Retinal pigment epithelial cell (primary cell): ENCODE results near the gene OTUD1.

ENCODE experiments used
- DNase-seq: peaks from one replicate; pipeline ENCODE4 v3.0.0-alpha.2; 2010; ENCODE audit warnings: low read depth
- H3K4me3 ChIP-seq: 2 replicates; pipeline ENCODE4 v1.5.1; 2011; ENCODE audit warnings: mild to moderate bottlenecking, low read length, control low read depth, moderate library complexity
- TF ChIP-seq, protein P1 (sequence below): conservative IDR thresholded peaks from 2 replicates; pipeline ENCODE4 v1.5.1; 2011; ENCODE audit warnings: low read depth, low read length, control low read depth, inconsistent platforms

OTUD1 gene

DNA sequence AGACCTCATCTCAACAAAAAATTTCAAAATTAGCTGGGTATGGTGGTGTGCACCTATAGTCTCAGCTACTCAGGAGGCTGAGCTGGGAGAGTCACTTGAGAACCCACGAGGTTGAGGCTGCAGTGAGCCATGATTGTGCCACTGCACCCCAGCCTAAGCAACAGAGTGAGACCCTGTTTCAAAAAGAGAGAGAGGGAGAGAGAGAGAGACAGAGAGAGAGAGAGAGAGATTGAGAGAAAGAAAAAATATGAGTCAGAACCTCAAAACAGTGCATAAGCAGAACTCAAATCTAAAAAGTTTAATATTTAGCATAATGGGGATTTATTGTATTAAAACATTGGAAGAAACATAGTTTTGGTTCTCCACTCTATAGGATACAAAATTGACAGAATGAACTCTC is 17.5 kb upstream of the OTUD1 start:
- DNase-seq = no peak
- TF ChIP-seq, protein P1, sequence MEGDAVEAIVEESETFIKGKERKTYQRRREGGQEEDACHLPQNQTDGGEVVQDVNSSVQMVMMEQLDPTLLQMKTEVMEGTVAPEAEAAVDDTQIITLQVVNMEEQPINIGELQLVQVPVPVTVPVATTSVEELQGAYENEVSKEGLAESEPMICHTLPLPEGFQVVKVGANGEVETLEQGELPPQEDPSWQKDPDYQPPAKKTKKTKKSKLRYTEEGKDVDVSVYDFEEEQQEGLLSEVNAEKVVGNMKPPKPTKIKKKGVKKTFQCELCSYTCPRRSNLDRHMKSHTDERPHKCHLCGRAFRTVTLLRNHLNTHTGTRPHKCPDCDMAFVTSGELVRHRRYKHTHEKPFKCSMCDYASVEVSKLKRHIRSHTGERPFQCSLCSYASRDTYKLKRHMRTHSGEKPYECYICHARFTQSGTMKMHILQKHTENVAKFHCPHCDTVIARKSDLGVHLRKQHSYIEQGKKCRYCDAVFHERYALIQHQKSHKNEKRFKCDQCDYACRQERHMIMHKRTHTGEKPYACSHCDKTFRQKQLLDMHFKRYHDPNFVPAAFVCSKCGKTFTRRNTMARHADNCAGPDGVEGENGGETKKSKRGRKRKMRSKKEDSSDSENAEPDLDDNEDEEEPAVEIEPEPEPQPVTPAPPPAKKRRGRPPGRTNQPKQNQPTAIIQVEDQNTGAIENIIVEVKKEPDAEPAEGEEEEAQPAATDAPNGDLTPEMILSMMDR = no peak
- H3K4me3 ChIP-seq = no peak overlapping the region

DNA sequence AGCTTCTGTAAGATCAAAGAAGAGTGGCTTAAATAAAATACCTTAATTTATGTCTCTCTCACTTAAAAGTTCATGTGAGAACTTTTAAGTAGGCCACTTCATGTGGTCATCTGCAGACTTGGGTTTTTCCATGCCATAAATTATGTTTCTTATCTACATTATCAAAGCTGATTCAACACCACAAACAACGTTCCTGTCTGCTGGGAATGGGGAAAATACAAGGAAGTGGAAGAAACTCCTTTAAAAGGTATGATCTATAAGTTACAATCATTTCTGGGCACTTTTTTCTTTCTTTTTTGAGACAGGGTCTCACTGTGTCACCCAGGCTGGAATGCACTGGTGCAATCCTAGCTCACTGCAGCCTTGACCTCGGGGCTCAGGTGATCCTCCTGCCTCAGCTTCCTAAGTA is 16.9 kb upstream of the OTUD1 start:
- DNase-seq = no peak
- H3K4me3 ChIP-seq = no peak overlapping the region
- TF ChIP-seq, protein P1 = no peak

DNA sequence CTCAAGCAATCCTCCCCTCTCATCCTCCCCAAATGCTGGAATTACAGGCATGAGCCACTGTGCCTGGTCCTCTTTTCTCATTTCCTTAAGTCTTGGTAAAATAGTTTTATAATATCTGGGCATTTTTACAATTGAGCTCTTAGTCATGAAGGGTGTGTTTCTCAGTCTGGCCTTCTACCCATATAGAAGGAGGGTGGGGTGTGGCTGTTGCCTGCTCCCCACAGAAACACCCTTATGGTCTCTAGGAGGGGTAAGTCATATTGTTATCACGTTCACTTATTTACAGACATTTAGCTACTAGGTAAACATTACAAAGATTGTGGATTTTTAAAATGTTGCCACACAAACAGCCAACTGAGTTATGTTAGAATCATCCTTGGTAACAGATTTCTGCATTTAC is 6.7 kb upstream of the OTUD1 start:
- DNase-seq = no peak
- TF ChIP-seq, protein P1 = no peak

DNA sequence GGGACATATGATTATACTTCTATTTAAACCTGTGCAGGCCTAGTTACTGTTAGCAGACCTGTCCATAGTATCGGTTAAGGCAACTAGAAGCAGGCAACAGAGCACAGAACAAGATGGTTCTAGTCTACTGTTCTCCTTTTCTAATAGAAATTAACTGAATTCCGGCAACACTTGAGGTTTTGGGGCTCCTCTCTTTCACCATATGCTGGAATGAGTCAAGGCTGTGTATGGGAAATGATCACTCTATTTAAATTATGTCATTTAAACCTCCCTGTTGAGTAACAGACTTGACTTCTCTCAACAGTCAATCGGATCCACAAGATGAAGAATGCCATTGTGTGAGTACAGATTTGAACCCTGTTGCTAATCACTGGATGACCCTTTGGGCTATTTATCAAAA is 6.2 kb upstream of the OTUD1 start:
- H3K4me3 ChIP-seq = no peak overlapping the region
- TF ChIP-seq, protein P1 = no peak
- no peak for DNase-seq

More for the DNA sequence above, 6.7 kb upstream of the OTUD1 start:
- no peak overlapping the region for H3K4me3 ChIP-seq

DNA sequence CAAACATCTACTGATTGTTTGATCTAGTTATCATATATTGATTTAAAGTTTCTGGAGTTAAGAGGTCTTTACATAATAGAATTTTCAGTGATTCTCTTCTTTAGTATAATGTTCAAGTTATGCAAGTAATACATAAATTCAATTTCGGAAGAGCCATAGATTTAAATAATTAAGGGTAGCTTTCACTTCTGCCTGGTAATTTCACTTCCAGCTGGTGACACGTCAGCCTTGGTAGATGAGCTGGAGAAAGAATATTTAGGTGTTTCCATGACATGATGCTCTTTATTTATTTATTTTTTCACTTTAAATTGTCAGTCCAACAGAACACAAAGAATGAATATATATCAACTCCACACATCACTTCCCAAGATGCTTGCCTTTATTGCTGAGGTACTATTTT is 5.2 kb upstream of the OTUD1 start:
- DNase-seq = no peak
- no peak overlapping the region for H3K4me3 ChIP-seq
- TF ChIP-seq, protein P1 = no peak

DNA sequence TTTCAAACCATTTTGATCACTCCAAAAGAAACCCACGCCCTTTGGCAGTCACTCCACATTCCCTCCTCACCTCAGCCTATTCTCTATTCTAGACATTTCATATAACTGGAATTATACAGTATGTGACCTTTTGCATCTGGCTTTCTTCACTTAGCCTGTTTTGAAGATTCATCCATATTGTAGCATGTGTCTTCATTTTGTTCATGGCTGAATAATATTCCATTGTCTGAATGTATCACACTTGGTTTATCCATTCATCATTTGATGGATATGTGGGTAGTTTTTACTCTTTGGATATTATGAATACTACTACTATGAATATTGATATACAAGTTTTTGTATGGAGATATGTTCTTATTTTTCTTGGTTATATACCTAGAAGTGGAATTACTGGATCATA is 3.5 kb upstream of the OTUD1 start:
- DNase-seq = no peak
- TF ChIP-seq, protein P1 = no peak

DNA sequence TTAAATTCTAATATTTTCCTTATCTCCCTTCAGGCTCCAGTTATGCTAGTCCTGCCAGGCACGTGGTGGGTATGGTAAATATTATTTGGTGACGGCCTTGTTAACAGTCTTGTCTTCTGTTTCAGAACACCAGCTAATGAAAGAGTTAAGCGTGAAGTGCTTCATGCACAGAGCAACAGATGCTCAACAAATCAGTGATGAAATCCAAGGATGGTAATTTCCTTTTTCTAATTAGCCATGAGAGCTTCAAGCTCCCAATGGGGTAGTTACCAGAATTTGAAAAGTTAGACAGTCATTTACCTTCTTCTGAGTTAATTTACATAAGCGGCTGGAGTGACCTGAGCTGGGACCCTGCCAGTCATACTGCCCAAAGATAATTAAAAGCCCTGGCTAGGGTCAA is 1.9 kb upstream of the OTUD1 start:
- no peak overlapping the region for H3K4me3 ChIP-seq
- TF ChIP-seq, protein P1 = no peak
- DNase-seq = no peak

More for the DNA sequence above, 3.5 kb upstream of the OTUD1 start:
- H3K4me3 ChIP-seq = no peak overlapping the region
